Dendritic cell treated with granulocyte-macrophage colony-stimulating factor and Interleukin-4, amounts not matched to agents 40 ng/mL and 50 ng/mL, for 4 days (primary cell): ENCODE results near the gene LIFR.

Experiments used
- H3K27ac Mint-ChIP-seq: one replicate; pipeline ENCODE4 v1.8.0; 2022; ENCODE audit warnings: mild to moderate bottlenecking, mixed read lengths
- H3K27me3 Mint-ChIP-seq: one replicate; pipeline ENCODE4 v1.8.0; 2022; ENCODE audit warnings: mild to moderate bottlenecking, mixed read lengths
- H3K36me3 Mint-ChIP-seq: one replicate; pipeline ENCODE4 v1.8.0; 2022; ENCODE audit warnings: low read depth, mixed read lengths
- H3K4me1 Mint-ChIP-seq: one replicate; pipeline ENCODE4 v1.8.0; 2022; ENCODE audit warnings: low read depth, mixed read lengths
- H3K4me3 Mint-ChIP-seq: one replicate; pipeline ENCODE4 v1.8.0; 2022; ENCODE audit warnings: mild to moderate bottlenecking, moderate library complexity, mixed read lengths
- H3K9me3 Mint-ChIP-seq: one replicate; pipeline ENCODE4 v1.8.0; 2022; ENCODE audit warnings: mixed read lengths
- intact Hi-C: fragments of 100-400 bp; cut with micrococcal nuclease; formaldehyde crosslinking; loops from one replicate; pipeline ENCODE4 v1.15.0; 2022

LIFR gene

GRCh38 chr5:38426986-38427950 lies 129.2 kb downstream of the LIFR start:
- no peak overlapping the region for H3K27ac Mint-ChIP-seq
- H3K36me3 Mint-ChIP-seq, result no peaks in the 10 kb centered on the region
- no peak overlapping the region for H3K4me3 Mint-ChIP-seq
- H3K27me3 Mint-ChIP-seq, result peaks cover 79% of the 10 kb centered on the region
- no peaks in the 10 kb centered on the region for H3K4me1 Mint-ChIP-seq
- intact Hi-C loops, result no loop called here
- no peaks in the 10 kb centered on the region for H3K9me3 Mint-ChIP-seq

- no peaks in the 10 kb centered on the region for H3K4me1 Mint-ChIP-seq
- intact Hi-C loops, result no loop called here
Measured at GRCh38 chr5:38426490-38426889, 130.0 kb downstream of the LIFR start.

More at GRCh38 chr5:38426490-38426889, 130.0 kb downstream of the LIFR start:
- no peaks in the 10 kb centered on the region for H3K9me3 Mint-ChIP-seq
- no peak overlapping the region for H3K27ac Mint-ChIP-seq
- no peak overlapping the region for H3K4me3 Mint-ChIP-seq
- H3K36me3 Mint-ChIP-seq, result no peaks in the 10 kb centered on the region
- H3K27me3 Mint-ChIP-seq, result peaks cover 78% of the 10 kb centered on the region
